Neural progenitor cell (in vitro differentiated cells): Measurements from ENCODE around the gene MSGN1. TPM values are rescaled to one million over a fixed set of nuclear protein-coding genes. Genes with fewer than 3 reads are reported as not detected.

Experiments used
- DNase-seq: peaks from one replicate; pipeline ENCODE4 v3.0.0-alpha.2; 2016; ENCODE audit warnings: low spot score
- H2AFZ ChIP-seq: fragments of 200-600 bp; sonication (generic); replicated peaks from 2 replicates; pipeline ENCODE4 v1.6.1; 2016; ENCODE audit warnings: antibody characterized with exemption
- H3F3A ChIP-seq: fragments of 200-600 bp; sonication (generic); 2 replicates; pipeline ENCODE4 v1.6.1; 2016; ENCODE audit warnings: antibody characterized with exemption, low read depth
- H3K27ac ChIP-seq: fragments of 200-600 bp; sonication (generic); 2 replicates; pipeline ENCODE4 v1.5.1; 2016; ENCODE audit warnings: mild to moderate bottlenecking
- H3K27me3 ChIP-seq: fragments of 200-600 bp; sonication (generic); 2 replicates; pipeline ENCODE4 v1.6.1; 2016; ENCODE audit warnings: mild to moderate bottlenecking, moderate library complexity
- H3K36me3 ChIP-seq: fragments of 200-600 bp; sonication (generic); 2 replicates; pipeline ENCODE4 v1.5.1; 2016
- H3K4me1 ChIP-seq: fragments of 200-600 bp; sonication (generic); 2 replicates; pipeline ENCODE4 v1.6.1; 2016; ENCODE audit warnings: mixed run types
- H3K4me2 ChIP-seq: fragments of 200-600 bp; sonication (generic); 2 replicates; pipeline ENCODE4 v1.6.1; 2016
- H3K4me3 ChIP-seq: fragments of 200-600 bp; sonication (generic); 2 replicates; pipeline ENCODE4 v1.5.1; 2016
- H3K79me2 ChIP-seq: fragments of 200-600 bp; sonication (generic); 2 replicates; pipeline ENCODE4 v1.6.1; 2016; ENCODE audit warnings: low read depth
- H3K9ac ChIP-seq: fragments of 200-600 bp; sonication (generic); 2 replicates; pipeline ENCODE4 v1.6.1; 2016
- H3K9me3 ChIP-seq: fragments of 200-600 bp; sonication (generic); 2 replicates; pipeline ENCODE4 v1.5.1; 2016; ENCODE audit warnings: low read depth
- H4K20me1 ChIP-seq: fragments of 200-600 bp; sonication (generic); 2 replicates; pipeline ENCODE4 v1.6.1; 2016; ENCODE audit warnings: low read depth
- H3K27ac Mint-ChIP-seq: 3 replicates; pipeline ENCODE4 v1.8.0; 2021; ENCODE audit warnings: mixed read lengths
- H3K27me3 Mint-ChIP-seq: 2 replicates; pipeline ENCODE4 v1.8.0; 2022; ENCODE audit warnings: low read depth, mild to moderate bottlenecking, inconsistent platforms, moderate library complexity, mixed read lengths; ENCODE audit not compliant: insufficient read depth
- H3K36me3 Mint-ChIP-seq: 3 replicates; pipeline ENCODE4 v1.8.0; 2021; ENCODE audit warnings: mixed read lengths
- H3K4me1 Mint-ChIP-seq: 3 replicates; pipeline ENCODE4 v1.8.0; 2021; ENCODE audit warnings: mixed read lengths
- H3K4me3 Mint-ChIP-seq: 3 replicates; pipeline ENCODE4 v1.8.0; 2021; ENCODE audit warnings: mild to moderate bottlenecking, moderate library complexity, mixed read lengths
- H3K9me3 Mint-ChIP-seq: 3 replicates; pipeline ENCODE4 v1.8.0; 2020; ENCODE audit warnings: mixed read lengths
- CTCF ChIP-seq: fragments of 200-600 bp; sonication (generic); IDR thresholded peaks from 2 replicates; pipeline ENCODE4 v1.5.1; 2017; ENCODE audit warnings: antibody characterized with exemption, mild to moderate bottlenecking
- EZH2 ChIP-seq: fragments of 200-600 bp; sonication (generic); IDR thresholded peaks from 2 replicates; pipeline ENCODE4 v1.6.1; 2017; ENCODE audit warnings: antibody characterized with exemption, mild to moderate bottlenecking, moderate library complexity
- EZH2phosphoT487 ChIP-seq: fragments of 200-600 bp; sonication (generic); IDR thresholded peaks from 2 replicates; pipeline ENCODE4 v1.6.1; 2017; ENCODE audit warnings: antibody characterized with exemption
- total RNA-seq: library from RNA; depleted of rRNA; stranded (reverse); fragments of >200 nt; gene quantifications from 2 replicates; pipeline ENCODE4 v1.2.3, GENCODE V29; 2015; ENCODE audit warnings: low replicate concordance

Gene MSGN1
- total RNA-seq, 1 donor from 2014 or later: not detected

DNA sequence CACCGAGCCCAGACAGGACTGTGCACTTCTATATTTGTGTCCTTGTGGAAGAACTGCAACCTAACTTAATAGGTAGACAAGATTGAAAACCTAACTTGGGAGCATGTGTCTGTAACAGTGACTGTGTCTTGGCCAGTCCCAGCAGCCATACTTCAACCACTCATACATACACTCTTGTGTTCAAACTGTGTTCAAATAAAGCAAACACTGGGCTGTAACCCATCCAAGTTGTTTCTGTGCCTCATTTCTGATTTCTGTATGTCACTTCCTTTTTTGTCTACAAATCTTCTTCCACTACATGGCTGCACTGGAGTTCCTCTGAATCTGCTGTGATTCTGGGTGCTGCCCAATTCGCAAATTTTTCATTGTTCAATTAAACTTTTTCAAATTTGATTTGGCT, 31.0 kb downstream of the MSGN1 start:
- H3K9me3 Mint-ChIP-seq: no peaks in the 10 kb centered on the region
- Histone ChIP-seq H2AFZ (no peak overlapping the region), H4K20me1 (no peaks in the 10 kb centered on the region), H3K4me3 (no peak overlapping the region), H3K27ac (no peak overlapping the region), H3K4me2 (no peak overlapping the region), H3F3A (peaks cover 9% of the 10 kb centered on the region), H3K36me3 (no peaks in the 10 kb centered on the region), H3K27me3 (no peaks in the 10 kb centered on the region), H3K79me2 (no peaks in the 10 kb centered on the region), H3K9ac (no peak overlapping the region), H3K9me3 (no peaks in the 10 kb centered on the region), H3K4me1 (peaks cover 14% of the 10 kb centered on the region)
- DNase-seq: no peak
- TF ChIP-seq CTCF (no peak), EZH2 (no peak), EZH2phosphoT487 (no peak)
- H3K4me3 Mint-ChIP-seq: no peak overlapping the region
- H3K4me1 Mint-ChIP-seq: peaks cover 23% of the 10 kb centered on the region
- H3K27ac Mint-ChIP-seq: no peak overlapping the region
- H3K27me3 Mint-ChIP-seq: peaks cover 3% of the 10 kb centered on the region
- no peaks in the 10 kb centered on the region for H3K36me3 Mint-ChIP-seq

DNA sequence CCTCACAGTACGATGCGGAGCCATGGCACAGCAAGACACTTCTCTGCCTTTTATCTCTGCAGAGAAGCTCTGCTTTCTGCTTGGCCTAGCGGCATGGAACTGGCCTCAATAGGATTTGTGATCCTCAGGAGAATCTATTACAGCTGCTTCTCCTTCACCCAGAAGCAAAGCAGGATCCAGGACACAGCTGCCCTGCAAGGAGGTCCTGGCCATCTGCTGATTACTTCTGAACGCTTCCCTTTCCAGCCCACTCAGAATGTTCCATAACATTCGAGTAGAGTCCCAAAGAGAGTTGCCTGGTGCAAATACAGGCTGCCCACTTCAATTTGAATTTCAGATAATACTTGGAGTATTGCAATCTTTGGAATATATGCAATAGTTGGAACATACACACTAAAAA, 33.0 kb downstream of the MSGN1 start:
- H3K79me2 ChIP-seq: no peaks in the 10 kb centered on the region
- H3K27ac ChIP-seq: no peak overlapping the region
- H3K27me3 Mint-ChIP-seq: peaks cover 6% of the 10 kb centered on the region
- peaks cover 9% of the 10 kb centered on the region for H3F3A ChIP-seq
- peak; percentile 46 for DNase-seq
- H3K9ac ChIP-seq: no peak overlapping the region
- H3K27me3 ChIP-seq: no peaks in the 10 kb centered on the region
- H3K4me3 Mint-ChIP-seq: no peak overlapping the region
- H3K27ac Mint-ChIP-seq: peak overlapping the region; percentile 22
- peak overlapping the region; percentile 42 for H3K4me2 ChIP-seq
- peak overlapping the region; percentile 72 for H2AFZ ChIP-seq
- H3K4me1 Mint-ChIP-seq: peaks cover 23% of the 10 kb centered on the region
- H3K36me3 Mint-ChIP-seq: no peaks in the 10 kb centered on the region
- no peaks in the 10 kb centered on the region for H3K9me3 Mint-ChIP-seq
- no peaks in the 10 kb centered on the region for H4K20me1 ChIP-seq
- H3K4me1 ChIP-seq: peaks cover 14% of the 10 kb centered on the region
- no peaks in the 10 kb centered on the region for H3K9me3 ChIP-seq
- no peak for TF ChIP-seq EZH2
- no peak for TF ChIP-seq EZH2phosphoT487
- no peak for TF ChIP-seq CTCF
- no peak overlapping the region for H3K4me3 ChIP-seq
- H3K36me3 ChIP-seq: no peaks in the 10 kb centered on the region

- peak overlapping the region; percentile 23 for H2AFZ ChIP-seq
Measured at GRCh38 chr2:17850151-17850550, 33.9 kb downstream of the MSGN1 start.

More at GRCh38 chr2:17850151-17850550, 33.9 kb downstream of the MSGN1 start:
- Histone ChIP-seq H4K20me1 (no peaks in the 10 kb centered on the region), H3K27ac (no peak overlapping the region), H3F3A (peaks cover 9% of the 10 kb centered on the region), H3K79me2 (no peaks in the 10 kb centered on the region), H3K4me2 (no peak overlapping the region), H3K4me1 (peaks cover 14% of the 10 kb centered on the region), H3K36me3 (no peaks in the 10 kb centered on the region), H3K9ac (no peak overlapping the region), H3K9me3 (no peaks in the 10 kb centered on the region), H3K27me3 (no peaks in the 10 kb centered on the region), H3K4me3 (no peak overlapping the region)
- Mint-ChIP-seq H3K36me3 (no peaks in the 10 kb centered on the region), H3K4me3 (no peak overlapping the region), H3K9me3 (no peaks in the 10 kb centered on the region), H3K27ac (no peak overlapping the region), H3K4me1 (peaks cover 23% of the 10 kb centered on the region), H3K27me3 (peaks cover 3% of the 10 kb centered on the region)
- no peak for DNase-seq
- TF ChIP-seq CTCF: no peak
- no peak for TF ChIP-seq EZH2phosphoT487
- TF ChIP-seq EZH2: no peak
